HCT116 (cell line): Measurements from ENCODE around the gene STK32C. TPM values are rescaled to one million over a fixed set of nuclear protein-coding genes. Genes with fewer than 3 reads are reported as not detected.

Experiments used
- ATAC-seq: fragments of 200-7000 bp; cut with Tn5 transposase; 2 replicates; pipeline ENCODE4 v1.9.1; 2020; ENCODE audit warnings: mild to moderate bottlenecking, moderate library complexity
- BruUV-seq: library from RNA; stranded (reverse); fragments of 400-500 nt; replicated peaks from 2 replicates; lab custom pipeline; 2021; lab: Mats Ljungman, UMichigan
- CTCF ChIA-PET: fragments of 300-600 bp; sonication (Branson Sonifier 250); formaldehyde crosslinking; loops from one replicate; lab custom pipeline; 2021; ENCODE audit warnings: antibody characterized with exemption; lab: Charles Lee
- POLR2A ChIA-PET: fragments of 300-600, 350-600 bp; sonication (Branson Sonifier 250); formaldehyde crosslinking; loops from one replicate; lab custom pipeline; 2021; ENCODE audit warnings: antibody characterized with exemption; lab: Charles Lee
- RAD21 ChIA-PET, 2 experiments: fragments of 300-600 bp; sonication (Branson Sonifier 250); formaldehyde crosslinking; loops; one replicate each; lab custom pipeline; 2023; ENCODE audit warnings: low total read pairs in 2 of 2; ENCODE audit not compliant: uncharacterized antibody in 2 of 2, unreplicated experiment in 2 of 2, low non-redundant PET in 1 of 2; lab: Charles Lee
- DNase-seq: peaks from one replicate; pipeline ENCODE4 v3.0.0-alpha.2; 2010; ENCODE audit warnings: low read depth, low spot score
- H2AFZ ChIP-seq: fragments of 200-600 bp; shearing (Covaris generic), sonication (generic); 2 replicates; pipeline ENCODE4 v1.6.1; 2017; ENCODE audit warnings: low read depth, mixed run types, mixed read lengths, antibody characterized with exemption, low read length; ENCODE audit not compliant: poor library complexity, severe bottlenecking
- H3K27ac ChIP-seq: 2 replicates; pipeline ENCODE4 v1.5.1; 2012; ENCODE audit warnings: low read depth, low read length
- H3K27me3 ChIP-seq: fragments of 200-600 bp; sonication (generic); 2 replicates; pipeline ENCODE4 v1.6.1; 2016; ENCODE audit warnings: mixed run types, low read length, mixed read lengths; ENCODE audit not compliant: insufficient read depth
- H3K36me3 ChIP-seq, 2 experiments: fragments of 200-500 bp in 1 of 2; fragments of 200-600 bp in 1 of 2; sonication (Bioruptor generic) in 1 of 2; sonication (generic) in 1 of 2; 2 replicates each; pipeline versions ENCODE4 v1.5.1 to v1.6.1; 2014 to 2016; ENCODE audit warnings: low read length in 2 of 2, inconsistent platforms in 1 of 2, mixed read lengths in 1 of 2, mixed run types in 1 of 2; ENCODE audit not compliant: insufficient read depth in 2 of 2, control insufficient read depth in 1 of 2
- H3K4me1 ChIP-seq, 2 experiments: fragments of 200-600 bp in 1 of 2; sonication (generic) in 1 of 2; 2 replicates each; pipeline versions ENCODE4 v1.5.1 to v1.6.1; 2012 to 2017; ENCODE audit warnings: low read length in 2 of 2, inconsistent platforms in 1 of 2, mild to moderate bottlenecking in 1 of 2, mixed read lengths in 1 of 2, mixed run types in 1 of 2, moderate library complexity in 1 of 2; ENCODE audit not compliant: insufficient read depth in 2 of 2, control insufficient read depth in 1 of 2
- H3K4me2 ChIP-seq: fragments of 200-600 bp; sonication (generic); 2 replicates; pipeline ENCODE4 v1.6.1; 2017; ENCODE audit warnings: mixed run types, low read length, mixed read lengths
- H3K4me3 ChIP-seq, 2 experiments: fragments of 200-600 bp in 1 of 2; sonication (generic) in 1 of 2; replicated peaks in 1 of 2; 2 replicates each; pipeline ENCODE4 v1.5.1; 2011 to 2016; ENCODE audit warnings: low read length in 2 of 2, control low read depth in 1 of 2, low read depth in 1 of 2, mild to moderate bottlenecking in 1 of 2, mixed read lengths in 1 of 2, mixed run types in 1 of 2
- H3K79me2 ChIP-seq: fragments of 200-600 bp; sonication (generic); 2 replicates; pipeline ENCODE4 v1.6.1; 2017; ENCODE audit warnings: mild to moderate bottlenecking, mixed run types, low read length, moderate library complexity, mixed read lengths; ENCODE audit not compliant: insufficient read depth
- H3K9ac ChIP-seq: fragments of 200-600 bp; sonication (generic); 2 replicates; pipeline ENCODE4 v1.6.1; 2016; ENCODE audit warnings: low read length, mixed read lengths
- H3K9me2 ChIP-seq: fragments of 200-600 bp; sonication (generic), shearing (Covaris generic); 2 replicates; pipeline ENCODE4 v1.6.1; 2017; ENCODE audit warnings: mixed run types, mild to moderate bottlenecking, moderate library complexity; ENCODE audit not compliant: insufficient read depth
- H3K9me3 ChIP-seq, 2 experiments: fragments of 200-500 bp in 1 of 2; fragments of 200-600 bp in 1 of 2; sonication (Bioruptor generic) in 1 of 2; sonication (generic) in 1 of 2; 2 replicates each; pipeline ENCODE4 v1.6.1; 2014 to 2017; ENCODE audit warnings: low read length in 2 of 2, mixed read lengths in 2 of 2, inconsistent platforms in 1 of 2, low read depth in 1 of 2, mild to moderate bottlenecking in 1 of 2, mixed run types in 1 of 2, moderate library complexity in 1 of 2; ENCODE audit not compliant: control insufficient read depth in 1 of 2, insufficient read depth in 1 of 2
- H4K20me1 ChIP-seq: fragments of 200-600 bp; sonication (generic), shearing (Covaris generic); 2 replicates; pipeline ENCODE4 v1.6.1; 2017; ENCODE audit warnings: mixed run types, mild to moderate bottlenecking, moderate library complexity; ENCODE audit not compliant: insufficient read depth
- ATF3 ChIP-seq: IDR thresholded peaks from 2 replicates; pipeline ENCODE4 v1.6.1; 2012
- CEBPB ChIP-seq: IDR thresholded peaks from 2 replicates; pipeline ENCODE4 v1.6.1; 2012; ENCODE audit warnings: low read depth
- ELF1 ChIP-seq: IDR thresholded peaks from 2 replicates; pipeline ENCODE4 v1.6.1; 2012; ENCODE audit warnings: low read depth, borderline replicate concordance
- MAX ChIP-seq: IDR thresholded peaks from 2 replicates; pipeline ENCODE4 v1.6.1; 2012
- POLR2A ChIP-seq: IDR thresholded peaks from 2 replicates; pipeline ENCODE4 v1.7.0; 2011; ENCODE audit warnings: borderline replicate concordance; ENCODE audit not compliant: insufficient read depth, insufficient read length; ENCODE audit errors: extremely low read depth
- POLR2AphosphoS5 ChIP-seq: IDR thresholded peaks from 2 replicates; pipeline ENCODE4 v1.6.1; 2011; ENCODE audit warnings: mild to moderate bottlenecking, low read depth, low read length, moderate library complexity
- REST ChIP-seq: IDR thresholded peaks from 2 replicates; pipeline ENCODE4 v1.6.1; 2012; ENCODE audit warnings: low read depth
- SIN3A ChIP-seq: IDR thresholded peaks from 2 replicates; pipeline ENCODE4 v1.6.1; 2012; ENCODE audit warnings: low read depth
- SRF ChIP-seq: IDR thresholded peaks from 2 replicates; pipeline ENCODE4 v1.6.1; 2012; ENCODE audit warnings: low read depth
- TCF7L2 ChIP-seq: IDR thresholded peaks from 2 replicates; pipeline ENCODE4 v1.7.0; 2011; ENCODE audit warnings: borderline replicate concordance, inconsistent platforms; ENCODE audit not compliant: insufficient read depth, insufficient read length; ENCODE audit errors: extremely low read depth
- YY1 ChIP-seq: IDR thresholded peaks from 2 replicates; pipeline ENCODE4 v1.6.1; 2011; ENCODE audit warnings: low read length, low read depth, moderate library complexity, mild to moderate bottlenecking; ENCODE audit not compliant: insufficient replicate concordance; ENCODE audit errors: extremely low read depth
- ZBTB33 ChIP-seq: IDR thresholded peaks from 2 replicates; pipeline ENCODE4 v1.6.1; 2011; ENCODE audit warnings: mild to moderate bottlenecking, low read length, moderate library complexity; ENCODE audit not compliant: insufficient replicate concordance; ENCODE audit errors: extremely low read depth
- ZFX ChIP-seq: fragments of 450-650 bp; IDR thresholded peaks from 2 replicates; pipeline ENCODE4 v1.6.1; 2017
- ZNF274 ChIP-seq: fragments of 200-500 bp; sonication (Bioruptor generic); IDR thresholded peaks from 2 replicates; pipeline ENCODE4 v1.6.1; 2014; ENCODE audit warnings: mild to moderate bottlenecking, low read depth, low read length, inconsistent platforms
- intact Hi-C: fragments of 100-400 bp; cut with micrococcal nuclease; formaldehyde crosslinking; loops from 2 replicates; pipeline ENCODE4 v1.10.0; 2022
- total RNA-seq: library from RNA; stranded (reverse); gene quantifications from one replicate; pipeline ENCODE4 v1.2.1, GENCODE V29; 2021; ENCODE audit not compliant: unreplicated experiment

The STK32C gene
- total RNA-seq, 1 experiment from 2014 or later: 29.7 TPM

- Histone ChIP-seq H3K4me3 (no peak overlapping the region), H3K4me2 (no peak overlapping the region), H3K27ac (no peak overlapping the region), H3K9me2 (no peaks in the 10 kb centered on the region), H3K36me3 (no peaks in the 10 kb centered on the region), H2AFZ (no peak overlapping the region), H3K9ac (no peak overlapping the region), H3K9me3 (no peaks in the 10 kb centered on the region), H4K20me1 (no peaks in the 10 kb centered on the region)
- BruUV-seq: no TSS peak
- POLR2A ChIA-PET: no interaction called here
- DNase-seq: no peak
- RAD21 ChIA-PET: no interaction called here
- intact Hi-C loops: no loop called here
- no peak for TF ChIP-seq ELF1
- TF ChIP-seq SRF: no peak
- TF ChIP-seq TCF7L2: no peak
- TF ChIP-seq, all 23 proteins: peak for 0
- ATAC-seq: no peak
- Histone ChIP-seq H3K4me1 (no peaks in the 10 kb centered on the region), H3K27me3 (no peaks in the 10 kb centered on the region), H3K79me2 (no peaks in the 10 kb centered on the region)
- CTCF ChIA-PET: no interaction called here
Measured at GRCh38 chr10:132234860-132235259, 72.9 kb downstream of the STK32C start.

- no peak overlapping the region for H3K4me2 ChIP-seq
- H2AFZ ChIP-seq: no peak overlapping the region
- no peaks in the 10 kb centered on the region for H3K4me1 ChIP-seq
- H3K9ac ChIP-seq: no peak overlapping the region
- no peaks in the 10 kb centered on the region for H3K9me2 ChIP-seq
- H3K27me3 ChIP-seq: no peaks in the 10 kb centered on the region
- H3K4me3 ChIP-seq: no peak overlapping the region
- intact Hi-C loops: no loop called here
- no peaks in the 10 kb centered on the region for H3K79me2 ChIP-seq
- H4K20me1 ChIP-seq: no peaks in the 10 kb centered on the region
- no TSS peak for BruUV-seq
- CTCF ChIA-PET: no interaction called here
- no peaks in the 10 kb centered on the region for H3K36me3 ChIP-seq
- DNase-seq: no peak
- no peaks in the 10 kb centered on the region for H3K9me3 ChIP-seq
- POLR2A ChIA-PET: no interaction called here
- ATAC-seq: no peak
- RAD21 ChIA-PET: no interaction called here
- H3K27ac ChIP-seq: no peak overlapping the region
- TF ChIP-seq SRF (no peak), ATF3 (no peak), REST (no peak), TCF7L2 (no peak), ZNF274 (no peak), CEBPB (no peak), ZFX (no peak), ZBTB33 (no peak), SIN3A (no peak), YY1 (no peak), POLR2AphosphoS5 (no peak), POLR2A (no peak), MAX (no peak)
Measured at GRCh38 chr10:132233501-132234085, 74.2 kb downstream of the STK32C start.
